ENCODE data around the gene DHX15. TPM values are rescaled to one million over a fixed set of nuclear protein-coding genes. Genes with fewer than 3 reads are reported as not detected.
A peak's percentile ranks its signal among the peaks of the same experiment; 100 is the strongest.

DHX15 gene
- 186 to 190 TPM (median 186 TPM) in 3 replicates for total RNA-seq

DNA sequence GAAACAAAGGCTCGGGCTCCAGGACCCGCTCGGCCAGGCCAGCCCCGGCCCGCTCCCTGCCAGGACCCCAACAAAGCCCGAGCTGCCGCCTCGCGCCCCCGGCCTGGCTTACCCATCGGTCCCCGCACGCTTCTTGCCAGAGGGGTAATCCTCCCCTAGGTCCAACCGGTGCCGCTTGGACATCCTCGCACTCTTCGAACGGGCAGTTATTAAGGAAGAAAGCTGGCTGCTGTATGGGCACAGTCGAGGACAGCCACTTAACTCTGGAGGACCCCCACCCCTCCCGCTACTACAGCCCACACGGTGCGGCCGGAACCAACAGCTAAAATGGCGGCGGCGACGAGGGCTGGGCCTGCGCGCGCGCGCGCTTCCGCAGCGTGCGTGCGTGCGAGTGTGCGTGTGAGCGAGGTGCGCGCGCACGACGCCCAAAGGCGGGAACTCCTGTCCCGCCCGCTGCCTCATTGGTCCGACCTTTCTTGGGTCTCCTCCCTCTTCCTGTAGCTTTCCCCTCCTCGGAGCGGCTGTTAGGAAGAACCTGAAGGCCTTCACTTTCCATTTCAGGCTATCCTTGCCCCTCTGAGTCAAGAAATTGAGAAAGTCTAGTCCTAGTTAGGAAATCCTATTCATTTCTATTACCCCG lies at the start of gene DHX15:
Gene DHX15 (minus strand): TSS at position 344 of the 640 bp plus-strand sequence. CDS start 161 bp downstream, at position 183.
- Mint-ChIP-seq H3K36me3 (peaks cover 5% of the 10 kb centered on the region), H3K9me3 (no peaks in the 10 kb centered on the region), H3K27ac (peak within 1 kb of the TSS; percentile 97), H3K27me3 (ENCODE audit: low read depth) (no peaks in the 10 kb centered on the region), H3K4me3 (peak within 1 kb of the TSS; percentile 95), H3K4me1 (peaks cover 25% of the 10 kb centered on the region)
- TF ChIP-seq, protein P1, sequence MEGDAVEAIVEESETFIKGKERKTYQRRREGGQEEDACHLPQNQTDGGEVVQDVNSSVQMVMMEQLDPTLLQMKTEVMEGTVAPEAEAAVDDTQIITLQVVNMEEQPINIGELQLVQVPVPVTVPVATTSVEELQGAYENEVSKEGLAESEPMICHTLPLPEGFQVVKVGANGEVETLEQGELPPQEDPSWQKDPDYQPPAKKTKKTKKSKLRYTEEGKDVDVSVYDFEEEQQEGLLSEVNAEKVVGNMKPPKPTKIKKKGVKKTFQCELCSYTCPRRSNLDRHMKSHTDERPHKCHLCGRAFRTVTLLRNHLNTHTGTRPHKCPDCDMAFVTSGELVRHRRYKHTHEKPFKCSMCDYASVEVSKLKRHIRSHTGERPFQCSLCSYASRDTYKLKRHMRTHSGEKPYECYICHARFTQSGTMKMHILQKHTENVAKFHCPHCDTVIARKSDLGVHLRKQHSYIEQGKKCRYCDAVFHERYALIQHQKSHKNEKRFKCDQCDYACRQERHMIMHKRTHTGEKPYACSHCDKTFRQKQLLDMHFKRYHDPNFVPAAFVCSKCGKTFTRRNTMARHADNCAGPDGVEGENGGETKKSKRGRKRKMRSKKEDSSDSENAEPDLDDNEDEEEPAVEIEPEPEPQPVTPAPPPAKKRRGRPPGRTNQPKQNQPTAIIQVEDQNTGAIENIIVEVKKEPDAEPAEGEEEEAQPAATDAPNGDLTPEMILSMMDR (IDR thresholded peaks at IDR 0.05; ENCODE audit: unreplicated experiment), result no peak
- DNase-seq (ENCODE audit: low spot score in 2 of 2, unreplicated experiment in 2 of 2), result peak; percentile 92 to 93

DNA sequence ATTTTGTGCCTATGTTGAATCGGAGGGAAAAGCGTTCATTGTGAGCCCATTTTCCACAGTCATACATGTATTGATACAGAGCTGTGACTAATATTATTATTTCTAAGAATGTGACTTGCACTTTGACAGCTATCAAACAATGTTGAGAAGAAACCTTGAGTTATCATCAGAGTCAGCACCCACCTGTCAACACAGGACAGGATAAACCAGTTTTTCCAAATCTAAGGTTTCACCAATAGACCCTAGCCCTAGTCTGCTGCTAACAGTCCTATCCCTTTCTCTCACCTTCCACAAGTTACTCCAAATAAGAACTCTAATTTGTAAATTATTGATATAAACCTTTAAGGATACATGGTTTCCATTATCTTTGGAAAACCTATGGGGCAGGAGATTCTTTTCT lies 47.7 kb upstream of the DHX15 start:
- TF ChIP-seq, protein P1 (IDR thresholded peaks at IDR 0.05; ENCODE audit: unreplicated experiment), result no peak
- H3K4me1 Mint-ChIP-seq, result no peaks in the 10 kb centered on the region
- no peak overlapping the region for H3K27ac Mint-ChIP-seq
- H3K36me3 Mint-ChIP-seq, result no peaks in the 10 kb centered on the region
- H3K9me3 Mint-ChIP-seq, result peaks cover 3% of the 10 kb centered on the region
- no peak overlapping the region for H3K4me3 Mint-ChIP-seq
- H3K27me3 Mint-ChIP-seq (ENCODE audit: low read depth), result no peaks in the 10 kb centered on the region
- no peak for DNase-seq (ENCODE audit: low spot score in 2 of 2, unreplicated experiment in 2 of 2)

DNA sequence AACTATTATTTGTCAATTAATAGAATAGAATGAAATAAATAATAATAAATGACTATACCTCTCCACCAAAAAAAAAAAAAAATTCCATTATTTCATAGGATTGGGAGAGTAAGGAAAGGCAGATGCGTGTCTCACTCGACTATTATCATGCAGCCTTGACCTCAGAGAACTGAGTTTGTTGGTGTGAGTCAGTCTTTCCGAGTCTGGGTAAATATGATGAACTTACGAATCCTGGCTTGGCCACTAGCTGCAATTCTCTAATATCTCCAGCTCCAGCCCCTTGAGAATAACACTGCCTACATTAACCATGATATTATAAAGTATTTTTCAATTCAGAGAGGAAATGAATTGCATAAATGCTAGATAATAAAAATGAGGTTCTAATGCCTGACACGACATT lies 46.6 kb upstream of the DHX15 start:
- DNase-seq (ENCODE audit: low spot score in 2 of 2, unreplicated experiment in 2 of 2), result no peak
- Mint-ChIP-seq H3K9me3 (peaks cover 3% of the 10 kb centered on the region), H3K4me3 (no peak overlapping the region), H3K36me3 (no peaks in the 10 kb centered on the region), H3K27ac (no peak overlapping the region), H3K4me1 (no peaks in the 10 kb centered on the region), H3K27me3 (ENCODE audit: low read depth) (no peaks in the 10 kb centered on the region)
- TF ChIP-seq, protein P1 (IDR thresholded peaks at IDR 0.05; ENCODE audit: unreplicated experiment), result no peak

DNA sequence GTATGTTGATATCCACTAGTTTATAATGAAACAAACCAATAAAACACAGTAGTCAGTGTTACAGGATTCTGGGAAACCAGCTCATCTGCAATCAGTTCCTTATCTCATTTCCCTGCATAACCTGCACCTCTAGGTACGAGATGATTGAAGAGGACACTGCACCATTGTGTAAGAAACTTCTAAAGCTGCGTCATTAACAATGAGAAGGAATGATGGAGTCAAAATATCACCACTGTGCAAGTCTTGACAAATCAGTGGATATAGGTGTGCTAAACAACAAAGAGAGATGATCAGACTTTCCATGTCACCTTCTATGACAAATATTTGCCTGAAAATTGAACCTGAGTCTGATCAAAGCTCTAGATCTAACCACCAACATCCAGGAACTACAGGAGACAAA lies 40.7 kb upstream of the DHX15 start:
- no peak overlapping the region for H3K27ac Mint-ChIP-seq
- no peaks in the 10 kb centered on the region for H3K36me3 Mint-ChIP-seq

GRCh38 chr4:24624381-24624780 lies 40.0 kb upstream of the DHX15 start:
- Mint-ChIP-seq H3K4me3 (no peak overlapping the region), H3K4me1 (peaks cover 1% of the 10 kb centered on the region), H3K36me3 (no peaks in the 10 kb centered on the region), H3K9me3 (peaks cover 23% of the 10 kb centered on the region), H3K27ac (no peak overlapping the region), H3K27me3 (ENCODE audit: low read depth) (no peaks in the 10 kb centered on the region)
- DNase-seq (ENCODE audit: low spot score in 2 of 2, unreplicated experiment in 2 of 2), result no peak
- TF ChIP-seq, protein P1 (IDR thresholded peaks at IDR 0.05; ENCODE audit: unreplicated experiment), result no peak

More for the DNA sequence above, 40.7 kb upstream of the DHX15 start:
- Mint-ChIP-seq H3K9me3 (peaks cover 15% of the 10 kb centered on the region), H3K27me3 (ENCODE audit: low read depth) (no peaks in the 10 kb centered on the region), H3K4me3 (no peak overlapping the region), H3K4me1 (peaks cover 1% of the 10 kb centered on the region)
- TF ChIP-seq, protein P1 (IDR thresholded peaks at IDR 0.05; ENCODE audit: unreplicated experiment), result no peak
- DNase-seq (ENCODE audit: low spot score in 2 of 2, unreplicated experiment in 2 of 2), result no peak
